PC-3 (cell line): ENCODE measurements around the gene DNAH2.

Experiments
- CTCF ChIP-seq: fragments of 300-600 bp; sonication (generic); conservative IDR thresholded peaks from 2 replicates; pipeline ENCODE4 v1.5.1; 2017; ENCODE audit warnings: antibody characterized with exemption, low read depth, mild to moderate bottlenecking, low read length
- EZH2 ChIP-seq: fragments of 300-600 bp; sonication (generic); IDR thresholded peaks from one replicate; pipeline ENCODE4 v1.6.1; 2017; ENCODE audit warnings: antibody characterized with exemption, mild to moderate bottlenecking, low read length; ENCODE audit not compliant: unreplicated experiment
- EZH2phosphoT487 ChIP-seq: fragments of 300-600 bp; sonication (generic); IDR thresholded peaks from 2 replicates; pipeline ENCODE4 v1.6.1; 2018; ENCODE audit warnings: mild to moderate bottlenecking, antibody characterized with exemption, low read length, borderline replicate concordance

- TF ChIP-seq CTCF (no peak), EZH2 (no peak), EZH2phosphoT487 (no peak)
These were observed 137.5 kb downstream of the DNAH2 start, which contains the start of gene TMEM88 for GRCh38 chr17:7854851-7855659.
